Measurements from ENCODE around the gene NTNG1. TPM values are rescaled to one million over a fixed set of nuclear protein-coding genes. Genes with fewer than 3 reads are reported as not detected.
A peak's percentile ranks its signal among the peaks of the same experiment; 100 is the strongest.
"Not testable (repeated sequence)": the region's sequence is repeated elsewhere in the genome, so short reads cannot be mapped to it uniquely, and the experiment has no call there.

NTNG1 gene
- total and polyA plus RNA-seq, 9 donors, result 10.9 to 21.3 (median 13.8) TPM

- Histone ChIP-seq H3K36me3 (ENCODE audit: control insufficient read depth, insufficient read depth, low read length) (no peaks in the 10 kb centered on the region), H3K4me3 (ENCODE audit: low read length) (no peak overlapping the region), H3K9me3 (replicated peaks; ENCODE audit: control insufficient read depth, low read depth, low read length) (no peaks in the 10 kb centered on the region), H3K27me3 (ENCODE audit: control insufficient read depth, insufficient read depth, low read length) (no peaks in the 10 kb centered on the region), H3K4me1 (ENCODE audit: control insufficient read depth, insufficient read depth, low read length) (no peaks in the 10 kb centered on the region), H3K27ac (ENCODE audit: low read length) (no peak overlapping the region)
- WGBS (ENCODE audit: insufficient coverage), result 17% methylated on average over 1 of the region's 2 CpGs
- DNase-seq, result peak; percentile 45
Observed at GRCh38 chr1:107229711-107230110, 88.9 kb downstream of the NTNG1 start.

GRCh38 chr1:107230121-107230520, 89.3 kb downstream of the NTNG1 start:
- H3K27me3 ChIP-seq (ENCODE audit: control insufficient read depth, insufficient read depth, low read length), result no peaks in the 10 kb centered on the region
- DNase-seq, result no peak
- H3K27ac ChIP-seq (ENCODE audit: low read length), result no peak overlapping the region
- H3K36me3 ChIP-seq (ENCODE audit: control insufficient read depth, insufficient read depth, low read length), result no peaks in the 10 kb centered on the region
- no peaks in the 10 kb centered on the region for H3K9me3 ChIP-seq (replicated peaks; ENCODE audit: control insufficient read depth, low read depth, low read length)
- no peaks in the 10 kb centered on the region for H3K4me1 ChIP-seq (ENCODE audit: control insufficient read depth, insufficient read depth, low read length)
- WGBS (ENCODE audit: insufficient coverage), result no CpG with 5 or more reads among the region's 2 CpGs
- no peak overlapping the region for H3K4me3 ChIP-seq (ENCODE audit: low read length)

DNA sequence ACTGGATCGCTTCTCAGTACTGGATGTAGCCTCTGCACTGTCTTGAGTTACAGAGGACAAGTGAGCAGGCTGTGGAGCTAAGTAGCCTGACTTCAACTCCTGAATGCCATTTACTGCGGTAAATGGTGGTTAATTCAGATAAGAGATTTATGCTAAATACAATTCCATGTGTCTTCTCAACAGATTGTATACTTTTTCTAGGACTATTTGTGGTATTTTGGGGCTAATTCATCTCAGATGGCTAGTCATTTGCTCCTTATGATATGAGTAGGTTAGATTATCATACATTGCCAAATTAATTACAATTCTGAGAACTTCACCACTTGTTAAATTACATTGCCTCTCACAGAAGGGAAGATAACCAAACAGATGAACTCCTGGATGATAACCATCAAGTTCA, 90.5 kb downstream of the NTNG1 start:
- WGBS (ENCODE audit: insufficient coverage), result no CpG with 5 or more reads among the region's 2 CpGs
- H3K9me3 ChIP-seq (replicated peaks; ENCODE audit: control insufficient read depth, low read depth, low read length), result no peaks in the 10 kb centered on the region
- no peak for DNase-seq
- no peak overlapping the region for H3K4me3 ChIP-seq (ENCODE audit: low read length)
- H3K27me3 ChIP-seq (ENCODE audit: control insufficient read depth, insufficient read depth, low read length), result no peaks in the 10 kb centered on the region
- no peaks in the 10 kb centered on the region for H3K36me3 ChIP-seq (ENCODE audit: control insufficient read depth, insufficient read depth, low read length)
- H3K4me1 ChIP-seq (ENCODE audit: control insufficient read depth, insufficient read depth, low read length), result no peaks in the 10 kb centered on the region
- H3K27ac ChIP-seq (ENCODE audit: low read length), result no peak overlapping the region

- Histone ChIP-seq H3K9me3 (replicated peaks; ENCODE audit: control insufficient read depth, low read depth, low read length) (peaks cover 6% of the 10 kb centered on the region), H3K27ac (ENCODE audit: low read length) (no peak overlapping the region), H3K4me3 (ENCODE audit: low read length) (no peak overlapping the region), H3K4me1 (ENCODE audit: control insufficient read depth, insufficient read depth, low read length) (no peaks in the 10 kb centered on the region), H3K27me3 (ENCODE audit: control insufficient read depth, insufficient read depth, low read length) (no peaks in the 10 kb centered on the region), H3K36me3 (ENCODE audit: control insufficient read depth, insufficient read depth, low read length) (no peaks in the 10 kb centered on the region)
- no CpG with 5 or more reads among the region's 2 CpGs for WGBS (ENCODE audit: insufficient coverage)
- no peak for DNase-seq
Observed at GRCh38 chr1:107232426-107232825, 91.6 kb downstream of the NTNG1 start.

DNA sequence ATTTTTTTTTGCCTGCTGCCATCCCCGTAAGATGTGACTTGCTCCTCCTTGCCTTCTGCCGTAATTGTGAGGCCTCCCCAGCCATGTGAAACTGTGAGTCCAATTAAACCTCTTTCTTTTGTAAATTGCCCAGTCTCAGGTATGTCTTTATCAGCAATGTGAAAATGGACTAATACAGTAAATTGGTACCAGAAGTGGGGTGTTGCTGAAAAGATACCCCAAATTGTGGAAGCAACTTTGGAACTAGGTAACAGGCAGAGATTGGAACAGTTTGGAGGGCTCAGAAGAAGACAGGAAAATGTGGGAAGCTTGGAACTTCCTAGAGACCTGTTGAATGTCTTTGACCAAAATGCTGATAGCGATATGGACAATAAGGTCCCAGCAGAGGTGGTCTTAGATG, 95.9 kb downstream of the NTNG1 start:
- not testable (repeated sequence) for H3K4me1 ChIP-seq (ENCODE audit: control insufficient read depth, insufficient read depth, low read length); H3K27me3 ChIP-seq (ENCODE audit: control insufficient read depth, insufficient read depth, low read length); DNase-seq; H3K36me3 ChIP-seq (ENCODE audit: control insufficient read depth, insufficient read depth, low read length); H3K4me3 ChIP-seq (ENCODE audit: low read length); H3K27ac ChIP-seq (ENCODE audit: low read length)
- H3K9me3 ChIP-seq (replicated peaks; ENCODE audit: control insufficient read depth, low read depth, low read length), result peaks cover 12% of the 10 kb centered on the region
- WGBS (ENCODE audit: insufficient coverage), result 92% methylated on average over 1 of the region's 3 CpGs

GRCh38 chr1:107243461-107243860, 102.6 kb downstream of the NTNG1 start:
- DNase-seq, result no peak
- no peaks in the 10 kb centered on the region for H3K27me3 ChIP-seq (ENCODE audit: control insufficient read depth, insufficient read depth, low read length)
- no peak overlapping the region for H3K4me3 ChIP-seq (ENCODE audit: low read length)
- H3K9me3 ChIP-seq (replicated peaks; ENCODE audit: control insufficient read depth, low read depth, low read length), result no peaks in the 10 kb centered on the region
- no peak overlapping the region for H3K27ac ChIP-seq (ENCODE audit: low read length)
- WGBS (ENCODE audit: insufficient coverage), result 100% methylated on average over 1 of the region's 7 CpGs
- H3K4me1 ChIP-seq (ENCODE audit: control insufficient read depth, insufficient read depth, low read length), result no peaks in the 10 kb centered on the region
- no peaks in the 10 kb centered on the region for H3K36me3 ChIP-seq (ENCODE audit: control insufficient read depth, insufficient read depth, low read length)

DNA sequence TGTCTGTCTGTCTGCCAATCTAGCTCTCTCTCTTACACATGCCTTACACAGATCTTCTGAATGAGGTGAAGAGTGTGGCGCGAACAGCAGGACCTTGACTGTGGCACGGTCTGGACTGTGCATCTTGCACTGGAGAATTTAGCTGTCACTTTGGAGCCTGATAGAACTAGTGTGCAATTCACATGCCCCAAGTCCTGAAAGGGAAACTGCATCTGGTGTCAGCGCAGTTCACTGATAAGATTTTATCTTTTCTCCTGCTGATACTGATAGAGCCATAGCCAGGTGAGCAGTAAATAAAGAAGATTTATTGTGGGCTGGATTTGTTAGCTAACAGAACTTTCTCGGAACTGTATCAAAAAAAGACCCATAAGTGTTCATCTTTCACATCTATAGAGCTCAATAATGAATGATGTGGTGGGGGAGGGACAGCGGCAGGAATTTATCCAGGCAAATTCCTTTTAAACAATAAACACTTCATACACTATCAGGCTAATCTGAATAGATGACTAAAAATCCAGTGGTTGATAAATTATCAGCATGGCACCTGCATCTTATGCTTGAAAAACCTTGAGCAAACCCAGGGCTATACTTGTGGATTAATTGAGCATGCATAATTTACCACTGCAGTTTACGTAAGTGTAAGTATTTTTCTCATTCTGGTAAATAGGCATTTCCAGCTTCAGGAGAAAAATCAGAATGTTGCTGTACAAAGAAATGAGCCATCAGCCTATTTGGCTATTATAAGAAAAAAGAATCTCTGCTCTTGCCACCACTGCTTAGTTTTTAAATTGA, 104.1 kb downstream of the NTNG1 start:
- no peaks in the 10 kb centered on the region for H3K9me3 ChIP-seq (replicated peaks; ENCODE audit: control insufficient read depth, low read depth, low read length)
- H3K4me1 ChIP-seq (ENCODE audit: control insufficient read depth, insufficient read depth, low read length), result no peaks in the 10 kb centered on the region
- DNase-seq, result no peak
- H3K4me3 ChIP-seq (ENCODE audit: low read length), result no peak overlapping the region
- 25% methylated on average over 1 of the region's 7 CpGs for WGBS (ENCODE audit: insufficient coverage)
- H3K27ac ChIP-seq (ENCODE audit: low read length), result no peak overlapping the region
- H3K36me3 ChIP-seq (ENCODE audit: control insufficient read depth, insufficient read depth, low read length), result no peaks in the 10 kb centered on the region
- no peaks in the 10 kb centered on the region for H3K27me3 ChIP-seq (ENCODE audit: control insufficient read depth, insufficient read depth, low read length)

- no peak overlapping the region for H3K4me3 ChIP-seq (ENCODE audit: low read length)
- no peaks in the 10 kb centered on the region for H3K36me3 ChIP-seq (ENCODE audit: control insufficient read depth, insufficient read depth, low read length)
- H3K27ac ChIP-seq (ENCODE audit: low read length), result no peak overlapping the region
- no peaks in the 10 kb centered on the region for H3K9me3 ChIP-seq (replicated peaks; ENCODE audit: control insufficient read depth, low read depth, low read length)
- DNase-seq, result no peak
- no CpG with 5 or more reads among the region's 8 CpGs for WGBS (ENCODE audit: insufficient coverage)
- H3K4me1 ChIP-seq (ENCODE audit: control insufficient read depth, insufficient read depth, low read length), result no peaks in the 10 kb centered on the region
- H3K27me3 ChIP-seq (ENCODE audit: control insufficient read depth, insufficient read depth, low read length), result no peaks in the 10 kb centered on the region
Observed at GRCh38 chr1:107246775-107247345, 106.0 kb downstream of the NTNG1 start.

DNA sequence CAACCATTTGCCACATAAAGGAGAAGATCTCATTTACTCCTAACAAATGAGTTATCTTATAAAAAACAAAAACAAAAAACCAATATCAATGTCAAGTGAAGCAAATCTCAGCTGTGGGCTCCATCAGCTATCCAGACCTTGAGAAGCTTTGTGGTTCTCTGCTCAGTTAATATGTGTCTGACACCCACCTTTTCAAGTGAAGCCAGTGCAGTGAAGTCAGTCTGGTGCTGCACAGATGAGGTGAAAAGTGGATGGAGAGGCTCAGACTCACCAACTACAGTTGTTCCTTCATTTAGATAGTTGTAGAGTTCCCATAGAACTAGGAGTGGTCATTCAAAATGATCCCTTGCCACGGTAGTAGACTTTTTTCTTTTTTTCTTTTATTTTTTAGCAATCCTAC, 106.8 kb downstream of the NTNG1 start:
- no peak overlapping the region for H3K4me3 ChIP-seq (ENCODE audit: low read length)
- no CpG with 5 or more reads among the region's 1 CpG for WGBS (ENCODE audit: insufficient coverage)
- no peak overlapping the region for H3K27ac ChIP-seq (ENCODE audit: low read length)
- H3K9me3 ChIP-seq (replicated peaks; ENCODE audit: control insufficient read depth, low read depth, low read length), result no peaks in the 10 kb centered on the region
- no peaks in the 10 kb centered on the region for H3K27me3 ChIP-seq (ENCODE audit: control insufficient read depth, insufficient read depth, low read length)
- H3K4me1 ChIP-seq (ENCODE audit: control insufficient read depth, insufficient read depth, low read length), result no peaks in the 10 kb centered on the region
- no peak for DNase-seq
- H3K36me3 ChIP-seq (ENCODE audit: control insufficient read depth, insufficient read depth, low read length), result no peaks in the 10 kb centered on the region

- no peak overlapping the region for H3K27ac ChIP-seq (ENCODE audit: low read length)
- no peaks in the 10 kb centered on the region for H3K4me1 ChIP-seq (ENCODE audit: control insufficient read depth, insufficient read depth, low read length)
- H3K4me3 ChIP-seq (ENCODE audit: low read length), result no peak overlapping the region
- no peaks in the 10 kb centered on the region for H3K36me3 ChIP-seq (ENCODE audit: control insufficient read depth, insufficient read depth, low read length)
- DNase-seq, result no peak
- H3K9me3 ChIP-seq (replicated peaks; ENCODE audit: control insufficient read depth, low read depth, low read length), result no peaks in the 10 kb centered on the region
- H3K27me3 ChIP-seq (ENCODE audit: control insufficient read depth, insufficient read depth, low read length), result no peaks in the 10 kb centered on the region
- no CpG with 5 or more reads among the region's 1 CpG for WGBS (ENCODE audit: insufficient coverage)
Observed at GRCh38 chr1:107250169-107250568, 109.3 kb downstream of the NTNG1 start.
